Measurements from ENCODE around the gene PSMB10.

PSMB10 gene

DNA sequence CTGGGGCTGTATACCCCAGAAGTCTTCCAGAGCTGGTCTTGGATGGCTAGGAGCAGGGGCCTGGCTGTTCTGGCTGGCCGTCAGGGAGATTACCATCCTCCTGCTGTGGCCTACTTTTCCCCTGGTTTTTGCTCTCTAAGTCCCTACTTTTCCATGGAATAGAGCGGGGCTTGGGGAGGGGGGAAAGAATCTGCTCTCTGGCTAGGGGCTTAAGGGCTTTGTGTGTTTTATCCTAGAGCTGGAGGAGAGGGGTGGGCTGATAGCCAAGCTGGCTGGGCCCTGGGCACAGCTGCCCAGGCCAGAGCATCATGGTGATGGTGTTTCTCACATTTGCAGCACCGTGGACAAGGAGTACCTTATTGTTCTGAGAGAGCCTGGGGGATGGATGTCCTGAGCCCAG is 48.3 kb downstream of the PSMB10 start:
- DNase-seq, result no peak

DNA sequence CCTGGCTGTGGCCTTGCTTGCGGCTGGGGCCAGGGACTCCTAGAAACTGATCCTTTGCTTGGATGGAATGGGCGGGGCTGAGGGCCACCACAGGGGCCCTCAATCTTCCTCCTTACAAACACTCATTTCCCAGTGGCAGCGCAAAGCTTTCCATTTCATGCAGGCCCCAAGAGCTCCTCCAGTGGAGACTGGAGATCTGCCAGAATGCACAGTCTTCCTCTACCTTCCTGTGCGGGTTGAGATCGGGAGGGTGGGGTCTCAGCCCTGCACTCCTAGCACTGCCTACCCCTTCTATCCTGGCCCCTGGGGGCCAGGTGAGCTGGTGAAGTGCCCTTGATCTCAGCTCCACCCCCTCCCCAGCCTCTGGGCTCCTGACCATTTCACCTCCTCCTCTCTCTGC is 50.3 kb downstream of the PSMB10 start:
- DNase-seq, result no peak

DNA sequence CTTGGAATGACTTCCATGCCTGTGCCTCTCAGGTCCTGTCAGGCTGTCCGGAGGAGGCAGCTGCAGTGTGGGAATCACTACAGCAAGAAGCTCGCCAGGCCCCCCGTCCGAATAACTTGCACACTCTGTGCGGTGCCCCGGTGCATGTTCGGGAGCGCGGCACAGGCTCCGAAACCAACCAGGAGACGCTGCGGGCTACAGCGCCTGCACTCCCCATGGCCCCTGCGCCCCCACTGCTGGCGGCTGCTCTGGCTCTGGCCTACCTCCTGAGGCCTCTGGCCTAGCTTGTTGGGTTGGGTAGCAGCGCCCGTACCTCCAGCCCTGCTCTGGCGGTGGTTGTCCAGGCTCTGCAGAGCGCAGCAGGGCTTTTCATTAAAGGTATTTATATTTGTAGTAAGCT is 50.7 kb downstream of the PSMB10 start:
- no peak for DNase-seq

DNA sequence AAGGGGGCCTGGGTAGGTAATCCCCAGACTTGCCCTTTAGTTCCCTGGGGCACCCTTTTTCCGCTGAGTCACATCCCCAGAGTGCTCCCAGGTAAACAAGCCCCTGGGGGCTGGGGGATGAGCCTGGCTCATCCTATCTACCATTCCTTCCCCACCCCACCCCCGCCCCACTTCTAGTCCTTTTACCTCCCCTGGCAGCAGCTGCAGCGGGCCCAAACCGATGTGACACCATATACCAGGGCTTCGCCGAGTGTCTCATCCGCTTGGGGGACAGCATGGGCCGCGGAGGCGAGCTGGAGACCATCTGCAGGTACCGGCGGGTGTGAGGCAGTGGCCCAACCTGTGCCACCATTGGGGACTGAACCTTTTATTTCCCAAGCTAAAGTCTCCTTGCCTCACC is 51.1 kb downstream of the PSMB10 start:
- no peak for DNase-seq

DNA sequence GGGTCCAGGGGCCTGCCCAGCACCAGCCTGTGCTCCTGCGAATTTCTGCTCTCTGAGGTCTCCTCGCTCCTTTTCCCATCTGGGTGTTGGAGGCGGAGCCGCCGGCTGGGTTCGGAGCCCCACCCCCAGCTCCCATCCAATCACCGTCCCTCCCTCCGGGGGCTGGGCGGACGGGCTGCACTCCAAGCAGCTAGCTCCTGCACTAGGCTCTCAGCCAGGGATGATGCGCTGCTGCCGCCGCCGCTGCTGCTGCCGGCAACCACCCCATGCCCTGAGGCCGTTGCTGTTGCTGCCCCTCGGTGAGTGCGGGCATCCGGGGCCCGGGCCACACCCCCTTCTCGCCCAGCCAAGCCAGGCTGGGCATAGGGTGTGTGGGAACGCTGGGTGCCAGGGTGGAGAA is 52.0 kb downstream of the PSMB10 start, which contains the start of gene NRN1L:
NRN1L (plus strand) TSS at position 202 of the 400 bp plus-strand sequence; CDS start at position 221, 19 bp downstream.
- peak; percentile 92 for DNase-seq

All from femur (tissue), 1 donor.